Measurements from ENCODE around the gene TBXAS1. TPM values are rescaled to one million over a fixed set of nuclear protein-coding genes. Genes with fewer than 3 reads are reported as not detected.

The TBXAS1 gene
- polyA plus RNA-seq, 2 of the 4 experiments (the other 2 are of a cell fraction), result 8.8 to 11.6 TPM

DNA sequence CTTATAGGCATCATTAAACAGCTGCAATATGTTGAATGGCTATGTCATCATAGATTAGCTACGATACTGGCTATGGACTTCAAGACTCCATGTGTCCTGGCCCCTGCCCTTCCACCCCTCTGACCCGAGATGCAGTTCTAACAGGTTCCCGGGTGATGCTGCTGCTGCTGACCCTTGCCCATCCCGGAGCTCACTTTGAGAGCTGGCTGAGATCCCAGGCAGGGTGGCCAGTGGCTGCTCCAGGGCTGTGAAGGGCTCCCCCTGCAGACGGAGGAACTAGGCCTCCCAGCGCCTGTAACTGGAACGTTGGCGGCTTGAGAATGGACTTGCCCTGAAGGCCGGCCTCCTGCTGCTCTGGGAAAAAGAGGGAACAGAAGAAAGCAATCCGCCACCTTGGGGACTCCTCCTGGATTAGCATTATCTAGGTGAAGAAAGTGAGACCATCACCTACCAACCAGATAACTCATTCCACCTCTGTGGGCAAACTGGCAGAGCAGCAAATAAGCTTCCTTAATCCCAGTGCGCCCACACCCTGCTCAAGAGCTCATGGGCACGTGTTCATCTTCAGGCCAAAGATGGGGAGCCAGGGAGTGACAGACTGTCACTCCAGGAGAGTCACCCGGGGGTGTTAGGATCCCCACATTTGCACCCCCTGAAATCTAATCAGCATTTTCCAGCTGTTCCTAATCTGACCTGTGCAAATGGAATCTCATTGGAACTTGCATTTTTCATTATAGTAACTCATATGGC, 176.9 kb downstream of the TBXAS1 start:
- Histone ChIP-seq H3K4me2 (no peak overlapping the region), H3K4me3 (no peak overlapping the region), H3K27ac (no peak overlapping the region), H3K9me3 (no peaks in the 10 kb centered on the region), H3K4me1 (no peaks in the 10 kb centered on the region)
- no peak for FAIRE-seq
- peak; percentile 64 to 79 for DNase-seq (ENCODE audit: low read depth in 1 of 2, low spot score in 1 of 2)
- ATAC-seq, result peak; percentile 76 to 87
- CTCF ChIA-PET, result interaction anchor here (0.6 to 11.1 kb wide), 42 partner anchors 10 to 689 kb away, joined by 3 to 311 read pairs (median 4); no protein-coding TSS in a partner anchor
- TF ChIP-seq, protein P1, sequence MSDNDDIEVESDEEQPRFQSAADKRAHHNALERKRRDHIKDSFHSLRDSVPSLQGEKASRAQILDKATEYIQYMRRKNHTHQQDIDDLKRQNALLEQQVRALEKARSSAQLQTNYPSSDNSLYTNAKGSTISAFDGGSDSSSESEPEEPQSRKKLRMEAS (IDR thresholded peaks at IDR 0.05), result 0 out of 2 replicates have a peak, but pooled peaks have one; percentile 18
- TF ChIP-seq, protein P2, sequence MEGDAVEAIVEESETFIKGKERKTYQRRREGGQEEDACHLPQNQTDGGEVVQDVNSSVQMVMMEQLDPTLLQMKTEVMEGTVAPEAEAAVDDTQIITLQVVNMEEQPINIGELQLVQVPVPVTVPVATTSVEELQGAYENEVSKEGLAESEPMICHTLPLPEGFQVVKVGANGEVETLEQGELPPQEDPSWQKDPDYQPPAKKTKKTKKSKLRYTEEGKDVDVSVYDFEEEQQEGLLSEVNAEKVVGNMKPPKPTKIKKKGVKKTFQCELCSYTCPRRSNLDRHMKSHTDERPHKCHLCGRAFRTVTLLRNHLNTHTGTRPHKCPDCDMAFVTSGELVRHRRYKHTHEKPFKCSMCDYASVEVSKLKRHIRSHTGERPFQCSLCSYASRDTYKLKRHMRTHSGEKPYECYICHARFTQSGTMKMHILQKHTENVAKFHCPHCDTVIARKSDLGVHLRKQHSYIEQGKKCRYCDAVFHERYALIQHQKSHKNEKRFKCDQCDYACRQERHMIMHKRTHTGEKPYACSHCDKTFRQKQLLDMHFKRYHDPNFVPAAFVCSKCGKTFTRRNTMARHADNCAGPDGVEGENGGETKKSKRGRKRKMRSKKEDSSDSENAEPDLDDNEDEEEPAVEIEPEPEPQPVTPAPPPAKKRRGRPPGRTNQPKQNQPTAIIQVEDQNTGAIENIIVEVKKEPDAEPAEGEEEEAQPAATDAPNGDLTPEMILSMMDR (IDR thresholded peaks at IDR 0.05), result peak; percentile 46
- TF ChIP-seq, protein P3, sequence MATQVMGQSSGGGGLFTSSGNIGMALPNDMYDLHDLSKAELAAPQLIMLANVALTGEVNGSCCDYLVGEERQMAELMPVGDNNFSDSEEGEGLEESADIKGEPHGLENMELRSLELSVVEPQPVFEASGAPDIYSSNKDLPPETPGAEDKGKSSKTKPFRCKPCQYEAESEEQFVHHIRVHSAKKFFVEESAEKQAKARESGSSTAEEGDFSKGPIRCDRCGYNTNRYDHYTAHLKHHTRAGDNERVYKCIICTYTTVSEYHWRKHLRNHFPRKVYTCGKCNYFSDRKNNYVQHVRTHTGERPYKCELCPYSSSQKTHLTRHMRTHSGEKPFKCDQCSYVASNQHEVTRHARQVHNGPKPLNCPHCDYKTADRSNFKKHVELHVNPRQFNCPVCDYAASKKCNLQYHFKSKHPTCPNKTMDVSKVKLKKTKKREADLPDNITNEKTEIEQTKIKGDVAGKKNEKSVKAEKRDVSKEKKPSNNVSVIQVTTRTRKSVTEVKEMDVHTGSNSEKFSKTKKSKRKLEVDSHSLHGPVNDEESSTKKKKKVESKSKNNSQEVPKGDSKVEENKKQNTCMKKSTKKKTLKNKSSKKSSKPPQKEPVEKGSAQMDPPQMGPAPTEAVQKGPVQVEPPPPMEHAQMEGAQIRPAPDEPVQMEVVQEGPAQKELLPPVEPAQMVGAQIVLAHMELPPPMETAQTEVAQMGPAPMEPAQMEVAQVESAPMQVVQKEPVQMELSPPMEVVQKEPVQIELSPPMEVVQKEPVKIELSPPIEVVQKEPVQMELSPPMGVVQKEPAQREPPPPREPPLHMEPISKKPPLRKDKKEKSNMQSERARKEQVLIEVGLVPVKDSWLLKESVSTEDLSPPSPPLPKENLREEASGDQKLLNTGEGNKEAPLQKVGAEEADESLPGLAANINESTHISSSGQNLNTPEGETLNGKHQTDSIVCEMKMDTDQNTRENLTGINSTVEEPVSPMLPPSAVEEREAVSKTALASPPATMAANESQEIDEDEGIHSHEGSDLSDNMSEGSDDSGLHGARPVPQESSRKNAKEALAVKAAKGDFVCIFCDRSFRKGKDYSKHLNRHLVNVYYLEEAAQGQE (IDR thresholded peaks at IDR 0.05), result no peak
- peak; percentile 47 to 59; a peak in 4 of 5 replicates for TF ChIP-seq RAD21 (conservative IDR thresholded peaks at IDR 0.05 in 1 of 2, IDR thresholded peaks at IDR 0.05 in 1 of 2)
- no peak for TF ChIP-seq EHMT2 (IDR thresholded peaks at IDR 0.05; ENCODE audit: low read depth)
- TF ChIP-seq RCOR1 (IDR thresholded peaks at IDR 0.05; ENCODE audit: low read depth, low read length), result no peak
- TF ChIP-seq SMC3 (IDR thresholded peaks at IDR 0.05), result peak; percentile 43; the same call in 2 of the 3 replicates
- POLR2A ChIA-PET, result no interaction called here
- WGBS (ENCODE audit: missing lambda C conversion rate), result 43% methylated on average over 12 of the region's 13 CpGs

GRCh38 chr7:140006600-140006999, 177.5 kb downstream of the TBXAS1 start:
- no peaks in the 10 kb centered on the region for H3K9me3 ChIP-seq
- no peaks in the 10 kb centered on the region for H3K4me1 ChIP-seq
- 93% methylated on average over 10 of the region's 10 CpGs for WGBS (ENCODE audit: missing lambda C conversion rate)
- no peak for TF ChIP-seq JUN (IDR thresholded peaks at IDR 0.05)
- TF ChIP-seq RARB (CRISPR knock-in tag; IDR thresholded peaks at IDR 0.05), result no peak
- no peak for TF ChIP-seq BHLHE40 (IDR thresholded peaks at IDR 0.05; ENCODE audit: low read depth, low read length)
- TF ChIP-seq E2F6 (IDR thresholded peaks at IDR 0.05; ENCODE audit: borderline replicate concordance, low read depth), result no peak
- TF ChIP-seq, protein P4, sequence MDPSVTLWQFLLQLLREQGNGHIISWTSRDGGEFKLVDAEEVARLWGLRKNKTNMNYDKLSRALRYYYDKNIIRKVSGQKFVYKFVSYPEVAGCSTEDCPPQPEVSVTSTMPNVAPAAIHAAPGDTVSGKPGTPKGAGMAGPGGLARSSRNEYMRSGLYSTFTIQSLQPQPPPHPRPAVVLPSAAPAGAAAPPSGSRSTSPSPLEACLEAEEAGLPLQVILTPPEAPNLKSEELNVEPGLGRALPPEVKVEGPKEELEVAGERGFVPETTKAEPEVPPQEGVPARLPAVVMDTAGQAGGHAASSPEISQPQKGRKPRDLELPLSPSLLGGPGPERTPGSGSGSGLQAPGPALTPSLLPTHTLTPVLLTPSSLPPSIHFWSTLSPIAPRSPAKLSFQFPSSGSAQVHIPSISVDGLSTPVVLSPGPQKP (IDR thresholded peaks at IDR 0.05; ENCODE audit: low read depth, low read length), result no peak
- no peak for TF ChIP-seq HEYL (CRISPR knock-in tag; IDR thresholded peaks at IDR 0.05)
- no peak for TF ChIP-seq POLR2A (IDR thresholded peaks at IDR 0.05; ENCODE audit: low read length)
- TF ChIP-seq FOSB (CRISPR knock-in tag; IDR thresholded peaks at IDR 0.05), result no peak
- TF ChIP-seq NR3C1 (IDR thresholded peaks at IDR 0.05), result no peak
- no peak for TF ChIP-seq RAD21 (conservative IDR thresholded peaks at IDR 0.05 in 1 of 2, IDR thresholded peaks at IDR 0.05 in 1 of 2)
- TF ChIP-seq CHD2 (IDR thresholded peaks at IDR 0.05; ENCODE audit: low read length, partially characterized antibody), result no peak
- no peak for TF ChIP-seq CBX8 (IDR thresholded peaks at IDR 0.05)
- CTCF ChIA-PET, result interaction anchor here (0.6 to 11.1 kb wide), 29 partner anchors 9 to 575 kb away, joined by 3 to 311 read pairs (median 6); no protein-coding TSS in a partner anchor
- POLR2A ChIA-PET, result no interaction called here
- ATAC-seq (no peak), FAIRE-seq (no peak), DNase-seq (ENCODE audit: low read depth in 1 of 2, low spot score in 1 of 2) (no peak)
- no peak overlapping the region for H3K4me3 ChIP-seq
- H3K4me2 ChIP-seq, result no peak overlapping the region
- no peak overlapping the region for H3K27ac ChIP-seq
